Thyroid gland (tissue), 4 donors: ENCODE data around the gene SNX11.

ENCODE experiments used
- CTCF ChIP-seq, 6 experiments: fragments of 200-600 bp in 3 of 6; fragments of 450-650 bp in 3 of 6; sonication (generic) in 3 of 6; IDR thresholded peaks; one replicate each; pipeline ENCODE4 v1.5.1; 2016 to 2019; ENCODE audit warnings: antibody characterized with exemption in 6 of 6, mild to moderate bottlenecking in 2 of 6, inconsistent platforms in 1 of 6, moderate library complexity in 1 of 6
- POLR2A ChIP-seq, 2 donors: fragments of 450-650 bp; IDR thresholded peaks; one replicate each; pipeline ENCODE4 v1.6.1; 2017; ENCODE audit warnings: antibody characterized with exemption in 2 of 2, mild to moderate bottlenecking in 2 of 2, moderate library complexity in 1 of 2

DNA sequence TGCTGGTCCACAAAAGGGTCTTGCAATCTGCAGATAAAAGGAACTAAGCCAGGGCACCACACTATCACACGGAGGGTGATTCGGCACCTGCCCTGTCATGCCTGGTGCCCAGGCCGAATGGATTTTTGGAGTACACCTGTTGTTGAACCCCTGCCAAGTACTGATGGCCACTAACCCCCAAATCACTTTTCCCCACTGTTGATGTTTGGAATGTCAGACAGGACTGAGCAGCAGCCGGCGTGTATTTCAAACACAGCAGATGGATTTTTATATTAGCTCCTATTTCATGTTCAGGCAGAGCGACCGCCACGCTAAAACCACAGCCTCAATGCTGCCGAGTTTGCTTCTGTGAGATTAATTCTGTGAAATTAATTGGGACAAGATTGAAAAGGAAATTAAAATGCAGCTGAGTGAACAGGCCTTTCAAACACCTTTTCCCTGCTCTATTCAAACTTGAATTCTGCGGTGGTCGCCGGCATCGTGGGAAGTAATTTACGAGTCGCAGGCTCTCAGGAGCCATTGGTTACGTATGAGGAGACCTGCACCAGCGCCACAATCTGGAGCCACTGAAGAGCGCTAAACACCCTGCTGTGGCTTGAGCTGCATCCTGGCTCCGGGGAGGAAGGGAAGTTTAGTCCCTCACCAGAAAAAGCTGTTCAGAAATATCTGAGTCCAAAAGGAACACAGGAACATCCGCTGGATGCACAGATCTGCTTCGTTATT is 48.5 kb downstream of the SNX11 start:
- TF ChIP-seq CTCF (IDR thresholded peaks at IDR 0.05): no peak
- no peak for TF ChIP-seq POLR2A (IDR thresholded peaks at IDR 0.05)
